Right renal pelvis (tissue), 4 donors: ENCODE data around the gene RTF2. TPM values are rescaled to one million over a fixed set of nuclear protein-coding genes. Genes with fewer than 3 reads are reported as not detected.

Experiments used
- DNase-seq, 4 donors: peaks; one replicate each; pipeline ENCODE4 v3.0.0-alpha.2; 2013; ENCODE audit warnings: low read depth in 4 of 4, low spot score in 3 of 4, missing footprints in 1 of 4
- polyA plus RNA-seq, 4 donors: library from polyadenylated mRNA; unstranded; fragments of 120-200 nt; gene quantifications; one replicate each; pipeline ENCODE4 v1.2.1, GENCODE V29; 2013; ENCODE audit not compliant: insufficient read length in 4 of 4

Gene RTF2, protein sequence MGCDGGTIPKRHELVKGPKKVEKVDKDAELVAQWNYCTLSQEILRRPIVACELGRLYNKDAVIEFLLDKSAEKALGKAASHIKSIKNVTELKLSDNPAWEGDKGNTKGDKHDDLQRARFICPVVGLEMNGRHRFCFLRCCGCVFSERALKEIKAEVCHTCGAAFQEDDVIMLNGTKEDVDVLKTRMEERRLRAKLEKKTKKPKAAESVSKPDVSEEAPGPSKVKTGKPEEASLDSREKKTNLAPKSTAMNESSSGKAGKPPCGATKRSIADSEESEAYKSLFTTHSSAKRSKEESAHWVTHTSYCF
- 100 to 1,000 TPM; 118 to 134 (median 123) TPM for polyA plus RNA-seq

DNA sequence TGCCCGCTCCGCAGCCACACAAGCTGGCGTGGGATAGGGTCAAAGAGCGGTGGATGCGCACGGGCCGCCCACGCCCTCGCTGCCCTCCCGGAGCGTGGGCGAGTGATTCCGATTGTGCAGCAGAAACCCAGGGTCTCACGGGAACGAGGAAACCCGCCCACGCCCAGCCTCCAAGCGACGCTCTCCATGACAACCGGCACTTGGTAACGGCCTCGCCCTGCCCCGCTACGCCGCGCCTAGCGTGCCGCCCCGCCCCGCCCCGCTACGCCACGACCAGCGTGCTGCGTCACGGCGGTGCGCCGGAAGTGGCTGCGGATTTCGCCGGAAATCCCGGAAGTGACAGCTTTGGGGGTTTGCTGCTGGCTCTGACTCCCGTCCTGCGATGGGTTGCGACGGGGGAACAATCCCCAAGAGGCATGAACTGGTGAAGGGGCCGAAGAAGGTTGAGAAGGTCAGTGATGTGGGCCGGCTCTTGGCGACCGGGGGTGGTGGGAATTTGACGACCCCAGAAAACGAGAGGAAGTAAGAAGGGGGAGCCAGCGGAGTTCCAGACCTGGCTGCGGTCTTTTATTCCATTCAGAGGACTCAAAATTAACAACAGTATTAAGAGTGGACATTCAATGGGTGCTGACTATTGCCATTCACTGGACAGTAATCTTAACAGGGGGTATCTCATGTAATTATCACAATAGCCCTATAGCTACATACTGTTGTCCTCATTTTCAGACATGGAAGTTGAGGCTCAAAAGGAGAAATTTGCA is at the start of gene RTF2:
Gene RTF2, plus strand, starts transcription at position 312 of the 761 bp plus-strand sequence. Its CDS starts 71 bp downstream, at position 383.
- peak; percentile 80 to 93 (median 86) for DNase-seq

DNA sequence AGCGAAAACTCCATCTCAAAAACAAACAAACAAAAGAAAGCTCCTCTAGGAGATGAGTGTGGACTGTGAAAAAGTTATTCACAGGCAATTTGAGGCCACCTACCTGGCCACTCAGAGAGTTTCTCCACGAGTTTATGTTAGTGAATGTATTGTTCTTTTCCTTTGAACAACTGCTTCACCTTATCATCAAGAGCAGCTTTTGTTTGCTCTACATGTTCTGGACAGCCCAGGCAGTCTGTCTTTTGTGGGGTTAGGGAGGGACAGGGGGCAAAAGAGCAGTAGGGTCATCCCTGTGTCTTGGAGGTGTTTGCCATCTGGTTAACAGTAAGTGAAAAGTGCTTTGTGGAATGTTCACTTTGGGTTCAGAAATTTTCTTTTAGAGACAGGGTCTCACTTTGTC is 48.4 kb upstream of the RTF2 start:
- DNase-seq = no peak

DNA sequence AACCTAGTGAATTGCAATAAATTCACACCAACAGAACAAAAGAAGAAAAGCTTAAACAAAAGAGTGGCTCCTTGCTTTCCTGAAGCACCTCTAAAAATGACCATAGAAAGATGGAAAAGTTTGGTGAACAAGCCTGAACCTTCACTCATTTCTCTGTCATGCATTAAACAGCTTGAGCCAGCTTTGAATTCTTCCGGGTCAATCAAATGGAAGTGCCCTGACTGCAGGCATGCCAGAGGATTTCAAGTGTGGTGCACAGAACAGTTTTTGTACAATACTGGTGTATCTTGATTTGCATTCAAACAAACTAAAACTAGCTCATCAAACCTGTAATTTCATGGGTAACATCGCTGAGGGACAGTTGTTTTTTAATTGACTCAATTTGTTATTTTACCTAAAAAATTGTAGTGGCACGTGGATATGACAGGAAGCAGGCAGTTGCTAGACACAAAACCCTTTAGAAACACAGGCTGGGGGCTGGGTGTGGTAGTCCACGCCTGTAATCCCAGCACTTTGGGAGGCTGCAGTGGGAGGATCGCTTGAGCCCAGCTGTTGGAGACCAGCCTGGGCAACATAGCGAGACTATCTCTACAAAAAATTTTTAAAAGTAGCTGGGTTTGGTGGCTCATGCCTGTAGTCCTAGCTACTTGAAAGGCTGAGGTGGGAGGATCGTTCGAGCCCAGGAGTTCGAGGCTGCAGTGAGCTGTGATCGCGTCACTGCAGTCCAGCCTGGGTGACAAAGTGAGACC is 47.3 kb upstream of the RTF2 start:
- DNase-seq = no peak

DNA sequence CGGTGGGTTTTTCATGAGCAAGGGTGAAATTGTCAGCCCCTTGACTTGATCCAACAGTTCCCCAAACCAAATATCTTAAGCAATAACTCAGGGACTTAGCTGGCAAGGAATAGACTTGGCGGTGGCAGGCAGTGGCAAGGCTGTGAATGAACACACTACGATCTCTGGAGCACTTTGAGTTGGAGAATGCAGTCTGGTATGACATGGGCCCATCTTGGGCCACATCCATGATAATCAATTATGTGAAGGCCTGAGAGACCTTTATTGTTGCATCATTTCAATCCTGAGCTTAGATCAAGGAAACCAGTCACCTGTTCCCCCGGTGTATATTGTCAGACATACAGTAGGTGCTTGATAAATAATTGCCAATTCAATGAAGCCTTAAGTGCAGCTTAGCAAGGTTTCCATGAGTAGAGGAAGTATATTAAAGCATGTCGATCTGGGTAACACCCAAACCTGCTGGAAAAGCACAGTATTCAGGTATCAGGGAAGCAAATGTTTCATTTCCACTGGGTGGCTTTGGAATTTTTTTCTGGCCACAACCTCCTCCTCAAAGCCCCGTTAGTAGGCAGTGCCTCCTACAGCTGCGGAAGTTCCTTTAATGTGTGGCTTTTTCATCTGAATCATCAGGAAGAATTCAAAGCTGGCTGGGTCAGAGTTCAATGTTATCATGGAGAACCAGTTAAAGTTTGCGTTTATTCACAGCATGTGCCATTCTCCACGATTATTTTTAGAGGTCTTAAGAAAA is 46.2 kb upstream of the RTF2 start:
- DNase-seq = no peak

DNA sequence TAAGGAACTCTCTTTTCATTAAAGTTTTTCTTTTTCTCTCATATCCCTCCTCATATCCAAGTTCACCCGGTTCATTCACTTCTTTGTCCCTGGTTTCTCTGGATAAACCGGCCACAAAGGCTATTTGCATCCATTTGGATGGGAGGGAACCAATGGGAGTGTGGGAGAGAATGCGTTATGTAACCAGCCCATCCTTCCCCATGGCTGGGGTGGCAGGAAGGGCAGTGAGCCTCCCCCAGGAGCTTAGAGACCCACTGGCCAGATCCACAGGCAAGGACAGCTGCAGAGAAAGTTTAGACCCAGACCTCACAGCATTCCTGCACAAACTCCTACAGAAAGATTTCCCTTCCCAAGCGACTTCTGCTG is 45.6 kb upstream of the RTF2 start:
- no peak for DNase-seq

DNA sequence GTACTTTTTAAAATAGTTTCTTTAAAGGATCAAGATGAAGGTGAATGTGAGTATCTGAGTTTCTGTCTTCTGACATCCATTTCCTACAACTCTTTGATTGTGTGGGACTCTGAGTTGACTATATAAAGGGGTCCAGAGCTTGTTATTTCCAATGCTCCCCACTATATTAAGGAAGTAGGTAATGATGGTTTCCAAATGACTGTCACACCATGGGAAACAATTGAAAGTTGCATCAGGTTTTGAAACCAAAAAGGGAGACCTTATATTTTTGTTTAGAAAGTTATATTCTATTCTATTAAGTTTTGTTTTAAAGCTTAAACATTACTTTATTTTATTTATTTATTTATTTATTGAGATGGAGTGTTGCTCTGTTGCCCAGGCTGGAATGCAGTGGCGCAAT is 45.2 kb upstream of the RTF2 start:
- DNase-seq = no peak

DNA sequence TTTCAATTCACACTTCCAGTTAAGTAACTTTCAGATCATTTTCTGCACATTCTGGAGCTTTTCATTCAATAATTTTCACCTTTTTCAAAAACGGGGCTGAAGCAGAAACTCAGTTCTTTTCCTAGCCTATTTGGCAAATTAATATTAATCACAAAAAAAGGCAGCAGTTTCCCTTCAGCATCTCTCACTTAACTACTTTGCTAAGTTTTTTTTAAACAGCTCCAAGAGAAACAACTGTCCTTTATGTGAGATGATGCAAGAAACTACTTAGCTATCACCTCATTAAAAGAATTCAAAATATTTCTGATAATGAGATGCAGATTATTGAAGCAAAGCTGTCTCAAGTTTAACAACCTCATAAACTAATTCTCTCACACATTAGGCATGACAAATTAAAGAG is 44.5 kb upstream of the RTF2 start:
- no peak for DNase-seq

DNA sequence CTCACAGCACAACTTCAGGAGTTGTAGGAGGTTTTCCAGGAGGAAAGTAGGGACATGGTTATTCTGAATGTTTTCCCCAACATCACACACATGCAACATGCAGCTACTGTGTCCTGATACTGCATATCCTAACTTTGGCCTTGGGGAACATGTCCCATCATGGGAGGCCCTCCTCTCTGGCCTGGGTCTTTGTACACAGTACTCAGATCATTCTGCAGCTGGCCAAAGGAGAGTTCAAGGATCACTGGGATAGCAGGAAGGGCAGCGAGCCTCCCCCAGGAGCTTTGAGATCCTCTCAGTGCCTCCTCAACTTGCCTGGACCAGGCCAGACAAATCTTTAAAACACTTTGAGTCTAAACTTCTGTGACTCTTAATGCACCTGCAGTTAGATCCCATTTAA is 43.5 kb upstream of the RTF2 start:
- DNase-seq = no peak

DNA sequence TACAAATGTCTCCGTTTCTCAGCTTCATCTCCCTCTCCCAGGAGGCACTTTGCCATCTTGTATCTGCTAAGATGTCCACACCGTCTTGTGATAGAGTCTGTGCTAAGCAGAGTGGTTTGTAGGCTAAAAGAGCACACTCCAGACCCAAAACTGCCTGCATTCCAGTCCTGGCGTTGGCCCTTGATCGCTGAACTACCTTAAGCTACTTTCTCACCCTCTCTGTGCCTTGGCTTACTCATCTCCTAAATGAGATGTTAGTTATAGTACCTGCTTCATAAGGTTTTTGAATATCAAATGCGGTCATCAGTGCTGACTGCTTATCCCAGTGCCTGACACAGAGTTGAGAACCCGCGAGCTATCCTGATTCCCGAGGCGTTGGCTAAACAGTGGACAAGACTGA is 42.4 kb upstream of the RTF2 start:
- no peak for DNase-seq

DNA sequence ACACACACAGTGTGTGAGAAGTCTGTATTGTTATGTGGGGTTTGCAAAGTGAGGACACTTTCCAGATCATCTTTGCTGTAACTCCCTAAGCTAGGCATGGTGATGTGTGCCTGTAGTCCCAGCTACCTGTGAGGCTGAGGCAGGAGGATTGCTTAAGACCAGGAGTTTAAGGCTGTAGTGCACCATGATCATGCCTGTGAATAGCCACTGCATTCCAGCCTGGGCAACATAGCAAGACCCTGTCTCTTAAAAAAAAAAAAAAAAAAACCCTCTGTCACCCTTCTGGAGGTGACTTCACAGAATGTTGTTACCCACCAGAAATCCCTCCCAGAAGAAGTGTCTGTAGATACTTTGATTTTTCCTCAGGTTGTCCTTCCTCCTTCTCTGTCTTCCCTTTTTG is 41.5 kb upstream of the RTF2 start:
- no peak for DNase-seq

DNA sequence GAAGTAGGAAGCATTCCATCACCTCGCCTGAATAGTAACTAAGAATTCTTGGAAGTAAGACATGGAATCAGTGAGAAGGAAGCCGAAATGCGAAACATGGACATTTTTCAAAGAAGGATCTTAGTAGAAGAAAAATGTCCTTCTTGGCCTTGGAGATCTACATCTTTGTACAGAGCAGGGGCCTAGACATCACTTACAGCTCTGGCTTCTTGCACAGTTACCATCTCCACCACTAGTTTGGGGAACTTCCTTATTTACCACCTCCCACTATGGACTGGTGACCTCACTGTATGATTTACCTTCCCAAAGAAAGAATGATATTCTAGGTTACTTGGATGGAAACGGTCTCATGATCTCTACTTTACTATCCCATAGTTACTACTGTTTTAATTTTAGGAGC is 40.6 kb upstream of the RTF2 start:
- DNase-seq = no peak

DNA sequence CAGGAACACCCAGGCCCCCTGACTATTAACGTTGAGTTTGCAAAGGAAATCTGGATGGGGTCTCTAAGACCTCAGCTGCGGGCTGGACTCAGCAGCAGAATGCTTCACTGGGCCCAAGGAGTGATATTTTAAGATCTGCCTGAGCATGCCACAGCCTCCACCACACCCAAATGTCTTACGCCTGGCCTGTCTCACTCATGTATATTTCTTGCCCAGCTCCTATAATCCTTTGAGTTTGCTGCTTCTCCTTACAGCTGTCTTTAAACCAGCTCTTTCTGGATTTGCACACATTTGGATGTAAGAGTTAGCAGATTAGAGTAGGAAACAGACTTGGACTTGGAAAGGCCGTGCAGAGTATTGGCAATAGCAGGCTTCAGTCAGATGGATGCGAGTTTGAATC is 40.0 kb upstream of the RTF2 start:
- no peak for DNase-seq

DNA sequence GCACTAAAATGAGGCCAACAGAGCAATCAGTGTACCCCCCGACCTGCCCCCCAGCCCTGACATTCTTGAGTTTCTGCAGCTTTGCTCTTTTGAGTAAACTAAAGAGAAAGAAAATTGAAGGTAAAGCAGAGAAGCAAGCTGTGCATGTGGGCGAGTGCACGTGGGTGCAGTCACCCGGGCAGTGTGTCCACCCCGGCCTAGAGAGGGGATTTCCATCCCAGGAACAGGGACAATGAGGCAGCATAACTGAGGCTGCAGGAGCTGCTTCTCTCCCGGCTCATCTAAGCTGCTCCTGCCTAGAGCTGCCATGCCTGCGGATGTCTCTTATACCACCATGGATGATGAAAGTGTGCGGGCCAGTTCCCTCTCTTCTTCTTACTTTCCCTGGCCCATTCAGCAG is 39.5 kb upstream of the RTF2 start:
- no peak for DNase-seq

DNA sequence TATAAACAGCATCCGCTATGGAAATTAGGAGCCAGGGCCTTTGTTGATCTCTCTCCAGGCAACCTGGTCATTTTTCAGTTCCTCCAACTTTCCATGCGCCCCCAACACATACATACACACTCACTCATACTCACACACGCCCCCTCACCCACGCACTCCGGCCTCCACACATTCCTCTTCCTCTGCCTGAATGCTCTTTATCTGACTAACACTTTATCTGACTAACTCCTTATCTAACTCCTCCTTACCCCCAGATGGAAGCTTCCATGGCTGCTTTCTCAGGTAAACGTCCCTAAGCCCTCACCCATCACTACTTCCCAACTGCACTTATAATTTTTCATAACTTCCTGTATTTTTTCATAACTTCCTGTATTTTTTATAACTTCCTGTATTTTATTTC is 38.9 kb upstream of the RTF2 start:
- DNase-seq = no peak

DNA sequence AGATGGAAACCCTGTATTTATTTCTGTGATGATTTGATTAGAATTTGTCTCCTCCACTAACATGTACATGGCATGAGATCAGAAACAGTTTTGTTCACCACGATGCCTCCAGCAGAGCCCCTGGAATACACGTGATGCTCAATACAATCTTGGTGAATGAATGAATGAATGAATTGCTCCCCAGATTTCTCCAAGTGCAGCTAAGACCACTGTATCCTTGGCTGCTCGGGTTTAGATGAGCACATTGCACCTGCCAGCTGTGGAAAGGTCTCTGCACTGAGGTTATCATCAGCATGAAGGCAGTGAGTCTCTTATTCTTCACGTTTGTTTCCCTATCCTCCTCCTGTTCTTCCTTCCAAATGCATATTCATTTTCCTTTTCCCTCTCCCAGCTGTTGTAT is 38.5 kb upstream of the RTF2 start:
- DNase-seq = no peak

DNA sequence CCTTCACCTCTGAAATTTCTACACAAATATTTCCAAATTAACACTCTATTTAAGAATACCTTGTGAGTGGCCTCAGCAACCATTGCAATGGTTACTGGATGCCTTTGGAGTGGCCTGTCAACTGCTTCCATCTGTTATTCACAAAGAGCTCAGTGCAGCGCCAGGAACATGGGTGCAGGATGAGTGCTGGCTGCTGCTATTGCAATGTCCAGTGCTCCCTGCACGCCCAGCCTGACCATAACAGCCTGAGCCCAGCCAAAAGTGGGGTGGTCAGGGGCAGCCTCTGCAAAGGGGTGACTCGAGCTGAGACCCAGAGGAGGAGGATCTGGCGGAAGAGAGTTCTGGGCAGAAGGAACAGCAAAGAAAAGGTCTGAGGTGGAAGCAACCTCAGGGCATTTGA is 38.0 kb upstream of the RTF2 start:
- no peak for DNase-seq

DNA sequence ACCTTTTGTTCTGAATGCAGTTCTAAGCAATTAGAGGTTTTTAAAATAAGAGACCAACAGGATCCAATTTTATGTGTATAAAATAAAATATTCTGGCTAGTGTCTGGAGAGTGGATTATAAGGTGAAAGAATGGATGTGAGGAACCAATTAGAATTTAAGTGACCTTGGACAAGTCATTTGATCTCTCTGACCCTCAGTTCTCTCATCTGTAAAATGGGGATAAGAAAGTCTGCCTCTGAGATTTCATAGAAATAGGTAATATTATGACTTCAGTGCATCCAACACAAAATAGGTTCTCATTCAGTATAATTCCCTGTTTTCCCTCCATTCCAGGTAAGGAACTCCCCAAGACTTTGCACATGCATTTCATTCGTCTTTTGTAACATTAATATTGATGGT is 37.5 kb upstream of the RTF2 start:
- no peak for DNase-seq

DNA sequence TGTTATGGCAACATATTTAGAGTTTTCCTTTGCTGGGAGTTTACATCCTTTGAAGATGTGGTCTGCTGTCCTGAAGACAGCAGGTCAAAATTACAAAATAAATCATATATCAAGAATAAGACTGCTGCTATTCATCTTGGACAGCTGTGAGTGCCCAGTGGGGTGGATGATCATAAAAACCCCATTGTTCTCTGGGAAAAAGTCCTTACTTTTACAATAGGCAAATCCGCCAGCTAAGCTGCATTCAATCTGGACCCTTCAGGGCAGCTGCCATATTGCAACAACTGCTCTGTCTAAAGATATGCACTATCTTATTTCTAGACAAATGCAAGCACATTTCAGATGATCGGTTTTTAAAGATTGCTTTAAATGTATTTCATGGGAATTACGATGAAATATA is 37.0 kb upstream of the RTF2 start:
- DNase-seq = no peak

DNA sequence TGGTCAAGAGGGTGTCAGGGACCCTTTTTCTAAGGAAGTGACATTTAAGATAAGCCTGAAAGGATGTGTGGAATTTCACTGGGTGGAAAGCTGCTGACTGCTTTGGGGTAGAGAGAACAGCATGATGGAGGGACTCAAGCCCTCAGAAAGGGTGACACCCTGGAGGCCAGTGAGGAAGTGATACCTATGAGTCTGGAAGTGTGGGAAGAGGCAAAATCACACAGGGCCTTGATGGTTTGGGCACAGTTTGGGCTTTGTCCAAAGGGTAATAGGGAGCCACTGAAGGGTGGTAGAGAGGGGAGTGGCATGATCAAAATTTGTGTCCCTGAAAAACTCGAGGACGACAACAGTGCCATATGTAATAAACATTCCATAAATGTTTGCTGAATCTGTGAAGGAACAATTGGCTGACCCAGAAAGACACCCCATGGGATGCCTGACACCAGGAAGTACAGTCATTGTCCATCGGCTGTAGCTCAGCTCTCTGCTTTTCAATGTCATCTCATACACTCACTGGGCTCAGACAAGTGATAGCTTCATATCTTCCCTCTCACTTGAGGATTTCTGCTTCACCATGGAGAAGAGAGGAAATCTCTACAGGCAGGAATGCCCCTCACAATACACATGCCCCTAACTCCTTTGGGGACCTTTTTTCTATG is 35.1 kb upstream of the RTF2 start:
- DNase-seq = no peak

DNA sequence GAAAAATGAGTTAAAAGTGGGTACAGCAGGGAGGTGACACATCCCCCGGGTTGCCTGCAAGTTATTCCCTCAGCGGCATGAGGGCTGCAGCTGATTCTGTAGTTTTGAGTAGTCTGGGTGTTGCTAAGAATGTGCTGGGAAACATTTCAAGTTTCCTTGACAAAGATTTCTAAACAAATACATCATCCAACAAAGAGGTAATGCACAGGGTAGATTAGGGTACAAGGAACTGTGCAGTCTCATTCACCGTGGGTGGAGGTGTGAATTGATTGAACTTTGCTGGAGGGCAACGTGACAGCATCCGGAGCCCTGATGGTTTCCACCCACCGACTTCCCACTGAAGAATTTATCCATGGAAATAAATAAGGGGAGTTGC is 34.6 kb upstream of the RTF2 start:
- no peak for DNase-seq
